Kidney (tissue), 14 donors: Measurements from ENCODE around the gene SNAPIN. TPM values are rescaled to one million over a fixed set of nuclear protein-coding genes. Genes with fewer than 3 reads are reported as not detected.

Experiments
- DNase-seq, 5 donors: peaks; one replicate each; pipeline ENCODE4 v3.0.0-alpha.2; 2013 to 2020
- FAIRE-seq: peaks from 2 replicates; lab custom pipeline; 2012; peaks lifted over from hg19 to GRCh38; lab: Jason Lieb, UNC
- H3K27ac ChIP-seq, 2 donors: one replicate each; pipeline ENCODE4 v1.7.0; 2013; ENCODE audit warnings: low read depth in 2 of 2, low read length in 2 of 2, inconsistent platforms in 1 of 2
- H3K27me3 ChIP-seq: one replicate; pipeline ENCODE4 v1.7.1; 2013; ENCODE audit warnings: low read length, inconsistent platforms; ENCODE audit not compliant: control insufficient read depth, insufficient read depth
- H3K36me3 ChIP-seq, 3 donors: one replicate each; pipeline versions ENCODE4 v1.7.0 to v1.7.1; 2013; ENCODE audit warnings: low read length in 3 of 3, control low read depth in 1 of 3, inconsistent platforms in 1 of 3; ENCODE audit not compliant: insufficient read depth in 3 of 3, control insufficient read depth in 2 of 3
- H3K4me1 ChIP-seq, 3 donors: one replicate each; pipeline versions ENCODE4 v1.7.0 to v1.7.1; 2013; ENCODE audit warnings: low read length in 3 of 3, inconsistent platforms in 1 of 3, low read depth in 1 of 3; ENCODE audit not compliant: control insufficient read depth in 2 of 3, insufficient read depth in 2 of 3
- H3K4me3 ChIP-seq, 3 donors: one replicate each; pipeline versions ENCODE4 v1.7.0 to v1.8.1; 2013; ENCODE audit warnings: low read length in 3 of 3, control low read depth in 1 of 3, inconsistent platforms in 1 of 3
- H3K9ac ChIP-seq, 3 donors: one replicate each; pipeline versions ENCODE4 v1.7.0 to v1.7.1; 2013; ENCODE audit warnings: low read length in 3 of 3, control low read depth in 1 of 3, inconsistent platforms in 1 of 3
- H3K9me3 ChIP-seq, 3 donors: one replicate each; pipeline versions ENCODE4 v1.7.0 to v1.7.1; 2013; ENCODE audit warnings: low read length in 3 of 3, control low read depth in 1 of 3, inconsistent platforms in 1 of 3; ENCODE audit not compliant: control insufficient read depth in 2 of 3, insufficient read depth in 1 of 3
- CTCF ChIP-seq: IDR thresholded peaks from 3 replicates; pipeline ENCODE4 v1.5.1; 2012; ENCODE audit warnings: mild to moderate bottlenecking, moderate library complexity, borderline replicate concordance; ENCODE audit not compliant: insufficient read depth; ENCODE audit errors: extremely low read depth
- intact Hi-C: fragments of 100-400 bp; cut with DNase I; formaldehyde crosslinking; loops from one replicate; pipeline ENCODE4 v1.11.1; 2022
- polyA plus RNA-seq: library from polyadenylated mRNA; stranded (reverse); fragments of 350-450 nt; fragmentation: Illumina TruSeq; extraction: RNeasy Lipid Tissue Mini Kit (QIAGEN cat#74804); gene quantifications from one replicate; pipeline ENCODE4 v1.2.3, GENCODE V29; 2014; ENCODE audit warnings: low read depth, low replicate concordance; ENCODE audit not compliant: insufficient read depth
- total RNA-seq: library from RNA; stranded (reverse); fragmentation: NEBNext Ultra II Directional; extraction: Animal tissue kit (Norgen Biotek cat#: 25700); gene quantifications from one replicate; pipeline ENCODE4 v1.2.1, GENCODE V29; 2021
- donor health status: control.
- donor health status: control.
- donor health status: control.
- donor health status: control.
- donor health status: control.
- donor health status: DM: yes; HTN: yes; CAD: no.
- donor health status: Normal renal cell carcinoma (clear cell type).

The SNAPIN gene
- total and polyA plus RNA-seq, 2 donors from 2014 or later, result 46.2 to 59.8 TPM

- peak; percentile 4 for TF ChIP-seq CTCF
- H3K4me1 ChIP-seq, result peaks cover 0 to 37% (median 21%) of the 10 kb centered on the region in 3 donors
- no peaks in the 10 kb centered on the region for H3K9me3 ChIP-seq
- DNase-seq (peak in 2 of 5 donors; percentile 78 to 79), FAIRE-seq (no peak)
- peaks cover 0 to 4% (median 0%) of the 10 kb centered on the region in 3 donors for H3K36me3 ChIP-seq
- intact Hi-C loops, result no loop called here
- H3K27ac ChIP-seq, result peak within 1 kb of the TSS; percentile 89
- H3K9ac ChIP-seq, result peak within 1 kb of the TSS; percentile 49 to 91 (median 71)
- no peaks in the 10 kb centered on the region for H3K27me3 ChIP-seq
- H3K4me3 ChIP-seq, result peak within 1 kb of the TSS; percentile 63 to 84 (median 68)
Observed at GRCh38 chr1:153627715-153628626, 30.5 kb upstream of the SNAPIN start, which contains the start of gene S100A1. Gene S100A1, plus strand, starts transcription at chr1:153628434. Its CDS starts 2,088 bp downstream, at chr1:153630522.

GRCh38 chr1:153628638-153629342 lies 29.7 kb upstream of the SNAPIN start:
- DNase-seq, result peak in 1 of 5 donors; percentile 64
- Histone ChIP-seq H3K4me3 (peak overlapping the region in 1 of 3 donors; percentile 40), H3K36me3 (peaks cover 0 to 4% (median 0%) of the 10 kb centered on the region in 3 donors), H3K27me3 (no peaks in the 10 kb centered on the region), H3K9me3 (no peaks in the 10 kb centered on the region), H3K4me1 (peaks cover 0 to 37% (median 25%) of the 10 kb centered on the region in 3 donors), H3K9ac (no peak overlapping the region), H3K27ac (no peak overlapping the region)
- no peak for FAIRE-seq
- intact Hi-C loops, result no loop called here
- TF ChIP-seq CTCF, result no peak

GRCh38 chr1:153629343-153629665 lies 29.2 kb upstream of the SNAPIN start:
- no peak for FAIRE-seq

More at GRCh38 chr1:153629343-153629665, 29.2 kb upstream of the SNAPIN start:
- no peak overlapping the region for H3K27ac ChIP-seq
- H3K9ac ChIP-seq, result no peak overlapping the region
- no peak for TF ChIP-seq CTCF
- H3K27me3 ChIP-seq, result no peaks in the 10 kb centered on the region
- peaks cover 0 to 4% (median 0%) of the 10 kb centered on the region in 3 donors for H3K36me3 ChIP-seq
- DNase-seq, result peak in 1 of 5 donors; percentile 43
- intact Hi-C loops, result no loop called here
- H3K4me3 ChIP-seq, result no peak overlapping the region
- peaks cover 0 to 37% (median 25%) of the 10 kb centered on the region in 3 donors for H3K4me1 ChIP-seq
- H3K9me3 ChIP-seq, result no peaks in the 10 kb centered on the region
